CD8-positive, alpha-beta memory T cell (primary cell): ENCODE measurements around the gene PCDHB6. TPM values are rescaled to one million over a fixed set of nuclear protein-coding genes. Genes with fewer than 3 reads are reported as not detected.
A peak's percentile ranks its signal among the peaks of the same experiment; 100 is the strongest.
"Not testable (repeated sequence)": the region's sequence is repeated elsewhere in the genome, so short reads cannot be mapped to it uniquely, and the experiment has no call there.

Experiments used
- CTCF ChIA-PET: fragments of 350-600 bp; sonication (Branson Sonifier 250); formaldehyde crosslinking; loops from one replicate; lab custom pipeline; 2021; ENCODE audit warnings: antibody characterized with exemption; lab: Charles Lee
- POLR2A ChIA-PET: fragments of 350-600 bp; sonication (Branson Sonifier 250); formaldehyde crosslinking; loops from one replicate; lab custom pipeline; 2021; ENCODE audit warnings: antibody characterized with exemption; lab: Charles Lee
- DNase-seq, 5 donors: peaks; one replicate each; pipeline versions ENCODE4 v3.0.0 to v3.0.0-alpha.2; 2020 to 2022; ENCODE audit warnings: mixed read lengths in 1 of 5
- H3K27ac ChIP-seq: one replicate; pipeline ENCODE4 v1.7.0; 2013; ENCODE audit warnings: low read depth, mild to moderate bottlenecking, low read length, moderate library complexity
- H3K27me3 ChIP-seq: 2 replicates; pipeline ENCODE4 v1.7.0; 2013; ENCODE audit warnings: low read length, mild to moderate bottlenecking; ENCODE audit not compliant: insufficient read depth, poor library complexity, severe bottlenecking
- H3K36me3 ChIP-seq: 2 replicates; pipeline ENCODE4 v1.7.0; 2013; ENCODE audit warnings: mild to moderate bottlenecking, low read length, moderate library complexity; ENCODE audit not compliant: insufficient read depth
- H3K4me1 ChIP-seq: 2 replicates; pipeline ENCODE4 v1.7.0; 2013; ENCODE audit warnings: mild to moderate bottlenecking, low read length, moderate library complexity; ENCODE audit not compliant: insufficient read depth
- H3K4me3 ChIP-seq: 2 replicates; pipeline ENCODE4 v1.7.0; 2013; ENCODE audit warnings: mild to moderate bottlenecking, low read length
- H3K9me3 ChIP-seq: 2 replicates; pipeline ENCODE4 v1.7.0; 2013; ENCODE audit warnings: mild to moderate bottlenecking, low read length
- H3K27ac Mint-ChIP-seq, 8 donors: one replicate each; pipeline ENCODE4 v1.8.0; 2020 to 2021; ENCODE audit warnings: mixed read lengths in 8 of 8, mild to moderate bottlenecking in 6 of 8, inconsistent platforms in 3 of 8, moderate library complexity in 3 of 8
- H3K27me3 Mint-ChIP-seq, 2 donors: one replicate each; pipeline ENCODE4 v1.8.0; 2020 to 2021; ENCODE audit warnings: mixed read lengths in 2 of 2, mild to moderate bottlenecking in 1 of 2, moderate library complexity in 1 of 2
- H3K36me3 Mint-ChIP-seq, 3 donors: one replicate each; pipeline ENCODE4 v1.8.0; 2020 to 2021; ENCODE audit warnings: mixed read lengths in 3 of 3, inconsistent platforms in 1 of 3, mild to moderate bottlenecking in 1 of 3
- H3K4me1 Mint-ChIP-seq, 3 donors: one replicate each; pipeline ENCODE4 v1.8.0; 2020 to 2021; ENCODE audit warnings: mixed read lengths in 3 of 3, inconsistent platforms in 1 of 3, mild to moderate bottlenecking in 1 of 3
- H3K4me3 Mint-ChIP-seq, 7 donors: one replicate each; pipeline ENCODE4 v1.8.0; 2020 to 2021; ENCODE audit warnings: mixed read lengths in 7 of 7, mild to moderate bottlenecking in 6 of 7, moderate library complexity in 4 of 7, inconsistent platforms in 2 of 7
- H3K9me3 Mint-ChIP-seq, 5 donors: one replicate each; pipeline ENCODE4 v1.8.0; 2020 to 2022; ENCODE audit warnings: mixed read lengths in 5 of 5, mild to moderate bottlenecking in 3 of 5, moderate library complexity in 2 of 5, inconsistent platforms in 1 of 5
- polyA plus RNA-seq: library from polyadenylated mRNA; unstranded; fragments of 300-500 nt; fragmentation: Illumina TruSeq; gene quantifications from one replicate; pipeline ENCODE4 v1.2.3, GENCODE V29; 2021
- total RNA-seq, 2 experiments: library from RNA; stranded (reverse); gene quantifications; one replicate each; pipeline ENCODE4 v1.2.3, GENCODE V29; 2021

PCDHB6 gene
- total and polyA plus RNA-seq, 3 experiments from 2014 or later: not detected

GRCh38 chr5:141150993-141151325, 1.1 kb downstream of the PCDHB6 start:
- Mint-ChIP-seq H3K27ac (no peak overlapping the region), H3K9me3 (peaks cover 11 to 24% (median 21%) of the 10 kb centered on the region in 5 donors), H3K4me1 (peaks cover 0 to 6% (median 5%) of the 10 kb centered on the region in 3 donors), H3K36me3 (peaks cover 0 to 4% (median 0%) of the 10 kb centered on the region in 3 donors), H3K27me3 (peaks cover 11 to 47% of the 10 kb centered on the region in 2 donors), H3K4me3 (no peak overlapping the region)
- CTCF ChIA-PET: no interaction called here
- H3K27ac ChIP-seq: no peak overlapping the region
- H3K9me3 ChIP-seq: no peaks in the 10 kb centered on the region
- POLR2A ChIA-PET: no interaction called here
- H3K27me3 ChIP-seq: no peaks in the 10 kb centered on the region
- no peak overlapping the region for H3K4me3 ChIP-seq
- no peaks in the 10 kb centered on the region for H3K4me1 ChIP-seq
- DNase-seq: no peak
- no peaks in the 10 kb centered on the region for H3K36me3 ChIP-seq

GRCh38 chr5:141151632-141152031, 1.8 kb downstream of the PCDHB6 start:
- POLR2A ChIA-PET, CTCF ChIA-PET, H3K36me3 Mint-ChIP-seq, H3K4me1 ChIP-seq, H3K27me3 ChIP-seq, H3K4me3 ChIP-seq, H3K9me3 ChIP-seq, H3K36me3 ChIP-seq, H3K4me1 Mint-ChIP-seq, H3K27ac Mint-ChIP-seq, H3K4me3 Mint-ChIP-seq, H3K27ac ChIP-seq, DNase-seq: not testable (repeated sequence)
- Mint-ChIP-seq H3K9me3 (peaks cover 18 to 31% (median 24%) of the 10 kb centered on the region in 5 donors), H3K27me3 (peaks cover 12 to 46% of the 10 kb centered on the region in 2 donors)

GRCh38 chr5:141152096-141152495, 2.2 kb downstream of the PCDHB6 start:
- Mint-ChIP-seq H3K9me3 (peaks cover 22 to 36% (median 26%) of the 10 kb centered on the region in 5 donors), H3K27me3 (peaks cover 13 to 50% of the 10 kb centered on the region in 2 donors)
- DNase-seq, CTCF ChIA-PET, H3K27me3 ChIP-seq, H3K9me3 ChIP-seq, H3K4me3 ChIP-seq, H3K36me3 ChIP-seq, H3K27ac Mint-ChIP-seq, POLR2A ChIA-PET, H3K4me1 Mint-ChIP-seq, H3K27ac ChIP-seq, H3K4me1 ChIP-seq, H3K36me3 Mint-ChIP-seq, H3K4me3 Mint-ChIP-seq: not testable (repeated sequence)

- H3K27me3 Mint-ChIP-seq: peaks cover 14 to 51% of the 10 kb centered on the region in 2 donors
- no peak overlapping the region for H3K27ac Mint-ChIP-seq
- Histone ChIP-seq H3K9me3 (no peaks in the 10 kb centered on the region), H3K4me1 (no peaks in the 10 kb centered on the region), H3K27me3 (no peaks in the 10 kb centered on the region), H3K4me3 (no peak overlapping the region), H3K27ac (no peak overlapping the region), H3K36me3 (no peaks in the 10 kb centered on the region)
- no peaks in the 10 kb centered on the region for H3K4me1 Mint-ChIP-seq
- H3K36me3 Mint-ChIP-seq: peaks cover 0 to 3% (median 0%) of the 10 kb centered on the region in 3 donors
- POLR2A ChIA-PET: no interaction called here
- H3K4me3 Mint-ChIP-seq: no peak overlapping the region
- H3K9me3 Mint-ChIP-seq: peaks cover 18 to 36% (median 31%) of the 10 kb centered on the region in 5 donors
- CTCF ChIA-PET: interaction anchor here (0.6 kb wide), 2 partner anchors 11 to 13 kb away, joined by 3 read pairs; no protein-coding TSS in a partner anchor
- DNase-seq: no peak
These were observed 5.9 kb downstream of the PCDHB6 start for GRCh38 chr5:141155540-141156374.

- H3K4me1 Mint-ChIP-seq: not testable (repeated sequence)
These were observed 7.5 kb downstream of the PCDHB6 start for GRCh38 chr5:141157356-141157755.

GRCh38 chr5:141157901-141158300, 8.0 kb downstream of the PCDHB6 start:
- peaks cover 10 to 40% of the 10 kb centered on the region in 2 donors for H3K27me3 Mint-ChIP-seq
- H3K9me3 ChIP-seq, H3K27ac Mint-ChIP-seq, H3K4me3 ChIP-seq, H3K4me1 Mint-ChIP-seq, CTCF ChIA-PET, H3K4me3 Mint-ChIP-seq, H3K27ac ChIP-seq, POLR2A ChIA-PET, H3K36me3 Mint-ChIP-seq, DNase-seq, H3K27me3 ChIP-seq, H3K36me3 ChIP-seq, H3K4me1 ChIP-seq: not testable (repeated sequence)
- peaks cover 13 to 29% (median 24%) of the 10 kb centered on the region in 5 donors for H3K9me3 Mint-ChIP-seq

More at GRCh38 chr5:141157356-141157755, 7.5 kb downstream of the PCDHB6 start:
- H3K27me3 ChIP-seq, H3K4me1 ChIP-seq, DNase-seq, POLR2A ChIA-PET, H3K4me3 Mint-ChIP-seq, H3K27ac Mint-ChIP-seq, CTCF ChIA-PET, H3K9me3 ChIP-seq, H3K4me3 ChIP-seq, H3K36me3 ChIP-seq, H3K36me3 Mint-ChIP-seq, H3K27ac ChIP-seq: not testable (repeated sequence)
- Mint-ChIP-seq H3K9me3 (peaks cover 13 to 30% (median 23%) of the 10 kb centered on the region in 5 donors), H3K27me3 (peaks cover 12 to 42% of the 10 kb centered on the region in 2 donors)

- Histone ChIP-seq H3K27me3 (no peaks in the 10 kb centered on the region), H3K9me3 (no peaks in the 10 kb centered on the region), H3K27ac (no peak within 1 kb of the TSS), H3K4me3 (no peak within 1 kb of the TSS), H3K4me1 (no peaks in the 10 kb centered on the region), H3K36me3 (no peaks in the 10 kb centered on the region)
- Mint-ChIP-seq H3K4me3 (peak within 1 kb of the TSS in 2 of 7 donors; percentile 1 to 4), H3K27me3 (peaks cover 12 to 31% of the 10 kb centered on the region in 2 donors), H3K27ac (no peak within 1 kb of the TSS), H3K9me3 (peaks cover 5 to 18% (median 9%) of the 10 kb centered on the region in 5 donors), H3K4me1 (peaks cover 5 to 6% (median 5%) of the 10 kb centered on the region in 3 donors), H3K36me3 (no peaks in the 10 kb centered on the region)
- ChIA-PET CTCF (no interaction called here), POLR2A (no interaction called here)
- no peak for DNase-seq
These were observed 22.7 kb downstream of the PCDHB6 start, which contains the start of gene PCDHB7 for GRCh38 chr5:141172381-141173204. Gene PCDHB7, plus strand, starts transcription at chr5:141172644. Its CDS starts 192 bp downstream, at chr5:141172836.
